Gastrocnemius medialis (tissue), 4 donors: ENCODE data around the gene SCMH1. TPM values are rescaled to one million over a fixed set of nuclear protein-coding genes. Genes with fewer than 3 reads are reported as not detected.

Source experiments
- ATAC-seq, 2 donors: fragments of 150-250 bp; one replicate each; pipeline ENCODE4 v1.9.1; 2016
- DNase-seq, 2 donors: peaks; one replicate each; pipeline ENCODE4 v3.0.0-alpha.2; 2019
- H3K27ac ChIP-seq, 4 donors: fragments of 200-600 bp; sonication (generic); 1 replicate in 1 of 4; 2 replicates in 3 of 4; pipeline ENCODE4 v1.5.1; 2016 to 2018; ENCODE audit warnings: mild to moderate bottlenecking in 2 of 4, moderate library complexity in 1 of 4
- H3K27me3 ChIP-seq, 3 donors: fragments of 200-600 bp; sonication (generic) in 2 of 3; 1 replicate in 1 of 3; 2 replicates in 2 of 3; pipeline versions ENCODE4 v1.5.1 to v1.6.0; 2016 to 2019; ENCODE audit warnings: mild to moderate bottlenecking in 1 of 3, moderate library complexity in 1 of 3
- H3K36me3 ChIP-seq, 2 donors: fragments of 200-600 bp; sonication (generic) in 1 of 2; one replicate each; pipeline ENCODE4 v1.5.1; 2017 to 2018
- H3K4me1 ChIP-seq, 2 donors: fragments of 200-600 bp; sonication (generic) in 1 of 2; one replicate each; pipeline ENCODE4 v1.5.1; 2016 to 2017; ENCODE audit warnings: mild to moderate bottlenecking in 2 of 2
- H3K4me3 ChIP-seq, 4 donors: fragments of 200-600 bp; sonication (generic) in 3 of 4; 1 replicate in 1 of 4; 2 replicates in 3 of 4; pipeline ENCODE4 v1.5.1; 2016 to 2019; ENCODE audit warnings: mild to moderate bottlenecking in 2 of 4
- H3K9me3 ChIP-seq, 3 donors: fragments of 200-600 bp; sonication (generic) in 2 of 3; 1 replicate in 1 of 3; 2 replicates in 2 of 3; pipeline ENCODE4 v1.5.1; 2016 to 2019
- POLR2A ChIP-seq, 2 donors: fragments of 450-650 bp; IDR thresholded peaks; one replicate each; pipeline ENCODE4 v1.6.1; 2017; ENCODE audit warnings: antibody characterized with exemption in 2 of 2, mild to moderate bottlenecking in 2 of 2, moderate library complexity in 2 of 2
- in situ Hi-C, 4 donors: fragments of 200-750 bp; cut with MboI; loops; one replicate each; pipeline versions ENCODE4 v1.15.0 to v1.8.0; 2017; ENCODE audit warnings: low sequenced_read_pairs in 4 of 4
- intact Hi-C: fragments of 100-400 bp; cut with DNase I; formaldehyde crosslinking; loops from one replicate; pipeline ENCODE4 v1.15.1; 2023; ENCODE audit warnings: low total_unique reads
- total RNA-seq, 4 donors: library from RNA; depleted of rRNA; stranded (reverse); fragments of >200 nt; gene quantifications; one replicate each; pipeline versions ENCODE4 v1.1.0 to v1.2.3, GENCODE V29; 2016
- TF ChIP-seq, protein P1 (sequence below), 5 experiments: fragments of 450-650 bp in 3 of 5; fragments of 200-600 bp in 2 of 5; sonication (generic) in 2 of 5; IDR thresholded peaks in 4 of 5; conservative IDR thresholded peaks in 1 of 5; 1 replicate in 4 of 5; 2 replicates in 1 of 5; pipeline ENCODE4 v1.5.1; 2016 to 2019; ENCODE audit warnings: antibody characterized with exemption in 5 of 5, mild to moderate bottlenecking in 3 of 5, moderate library complexity in 3 of 5

The SCMH1 gene
- total RNA-seq, 4 donors from 2014 or later: 17.1 to 29.4 (median 25.5) TPM

DNA sequence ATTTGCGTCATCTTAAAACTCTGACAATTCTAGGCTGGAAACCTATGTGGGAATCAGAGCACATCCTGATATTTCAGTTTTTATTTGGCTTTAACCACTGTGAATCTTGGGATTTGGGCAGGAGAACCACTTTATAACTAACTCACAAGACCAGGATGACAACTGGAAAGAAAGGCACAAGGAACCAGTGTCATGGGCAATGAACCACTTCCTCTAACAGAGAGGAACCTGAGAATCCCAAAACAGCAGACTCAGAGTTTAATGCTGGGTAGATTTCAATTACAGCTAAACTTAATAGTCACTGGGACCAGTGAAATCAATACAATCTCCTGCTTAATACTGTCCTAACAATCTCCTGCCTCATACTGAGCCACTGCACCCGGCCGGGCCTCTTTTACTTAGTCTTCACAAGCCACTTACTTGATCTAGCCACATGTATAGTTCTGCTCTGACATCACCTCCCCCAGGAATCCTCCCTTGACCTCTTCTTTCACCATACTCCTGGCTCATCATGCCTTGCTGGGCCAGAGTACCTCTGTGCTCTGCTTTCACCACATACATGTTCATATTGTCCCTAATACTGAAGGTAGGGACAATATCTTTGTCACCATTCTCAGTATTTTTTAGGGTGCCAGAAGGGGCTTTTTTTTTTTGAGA lies 200.4 kb downstream of the SCMH1 start:
- no peak overlapping the region for H3K4me3 ChIP-seq
- in situ Hi-C loops: loop anchor here in 1 of 4 donors (25.0 kb wide), 1 partner anchor 196 kb away; the partner anchor contains the start of gene SCMH1
- H3K36me3 ChIP-seq: peaks cover 0 to 32% of the 10 kb centered on the region in 2 donors
- DNase-seq: no peak
- no peak for ATAC-seq
- no peak overlapping the region for H3K27ac ChIP-seq
- intact Hi-C loops: no loop called here
- no peaks in the 10 kb centered on the region for H3K9me3 ChIP-seq
- no peak for TF ChIP-seq POLR2A (IDR thresholded peaks at IDR 0.05)
- TF ChIP-seq, protein P1, sequence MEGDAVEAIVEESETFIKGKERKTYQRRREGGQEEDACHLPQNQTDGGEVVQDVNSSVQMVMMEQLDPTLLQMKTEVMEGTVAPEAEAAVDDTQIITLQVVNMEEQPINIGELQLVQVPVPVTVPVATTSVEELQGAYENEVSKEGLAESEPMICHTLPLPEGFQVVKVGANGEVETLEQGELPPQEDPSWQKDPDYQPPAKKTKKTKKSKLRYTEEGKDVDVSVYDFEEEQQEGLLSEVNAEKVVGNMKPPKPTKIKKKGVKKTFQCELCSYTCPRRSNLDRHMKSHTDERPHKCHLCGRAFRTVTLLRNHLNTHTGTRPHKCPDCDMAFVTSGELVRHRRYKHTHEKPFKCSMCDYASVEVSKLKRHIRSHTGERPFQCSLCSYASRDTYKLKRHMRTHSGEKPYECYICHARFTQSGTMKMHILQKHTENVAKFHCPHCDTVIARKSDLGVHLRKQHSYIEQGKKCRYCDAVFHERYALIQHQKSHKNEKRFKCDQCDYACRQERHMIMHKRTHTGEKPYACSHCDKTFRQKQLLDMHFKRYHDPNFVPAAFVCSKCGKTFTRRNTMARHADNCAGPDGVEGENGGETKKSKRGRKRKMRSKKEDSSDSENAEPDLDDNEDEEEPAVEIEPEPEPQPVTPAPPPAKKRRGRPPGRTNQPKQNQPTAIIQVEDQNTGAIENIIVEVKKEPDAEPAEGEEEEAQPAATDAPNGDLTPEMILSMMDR (IDR thresholded peaks at IDR 0.05 in 4 of 5, conservative IDR thresholded peaks at IDR 0.05 in 1 of 5): no peak
- no peaks in the 10 kb centered on the region for H3K27me3 ChIP-seq
- H3K4me1 ChIP-seq: peaks cover 29 to 30% of the 10 kb centered on the region in 2 donors

GRCh38 chr1:41038110-41038509 lies 204.0 kb downstream of the SCMH1 start:
- no peaks in the 10 kb centered on the region for H3K27me3 ChIP-seq
- intact Hi-C loops (no loop called here), in situ Hi-C loops (loop anchor here in 1 of 4 donors (25.0 kb wide), 1 partner anchor 199 kb away; the partner anchor contains the start of gene SCMH1)
- H3K9me3 ChIP-seq: no peaks in the 10 kb centered on the region
- TF ChIP-seq, protein P1 (IDR thresholded peaks at IDR 0.05 in 4 of 5, conservative IDR thresholded peaks at IDR 0.05 in 1 of 5): no peak
- TF ChIP-seq POLR2A (IDR thresholded peaks at IDR 0.05): no peak
- peaks cover 0 to 42% of the 10 kb centered on the region in 2 donors for H3K36me3 ChIP-seq
- H3K4me3 ChIP-seq: no peak overlapping the region
- H3K4me1 ChIP-seq: no peaks in the 10 kb centered on the region
- H3K27ac ChIP-seq: no peak overlapping the region
- no peak for ATAC-seq
- no peak for DNase-seq

- TF ChIP-seq, protein P1 (IDR thresholded peaks at IDR 0.05 in 4 of 5, conservative IDR thresholded peaks at IDR 0.05 in 1 of 5): no peak
- no peak for TF ChIP-seq POLR2A (IDR thresholded peaks at IDR 0.05)
- H3K36me3 ChIP-seq: peaks cover 0 to 45% of the 10 kb centered on the region in 2 donors
- ATAC-seq: no peak
- no peaks in the 10 kb centered on the region for H3K9me3 ChIP-seq
- intact Hi-C loops: no loop called here
- H3K27me3 ChIP-seq: no peaks in the 10 kb centered on the region
- H3K4me3 ChIP-seq: no peak overlapping the region
- H3K27ac ChIP-seq: no peak overlapping the region
- no peaks in the 10 kb centered on the region for H3K4me1 ChIP-seq
- in situ Hi-C loops: loop anchor here in 1 of 4 donors (25.0 kb wide), 1 partner anchor 200 kb away; the partner anchor contains the start of gene SCMH1
- no peak for DNase-seq
Measured at GRCh38 chr1:41037116-41037903, 204.8 kb downstream of the SCMH1 start.

DNA sequence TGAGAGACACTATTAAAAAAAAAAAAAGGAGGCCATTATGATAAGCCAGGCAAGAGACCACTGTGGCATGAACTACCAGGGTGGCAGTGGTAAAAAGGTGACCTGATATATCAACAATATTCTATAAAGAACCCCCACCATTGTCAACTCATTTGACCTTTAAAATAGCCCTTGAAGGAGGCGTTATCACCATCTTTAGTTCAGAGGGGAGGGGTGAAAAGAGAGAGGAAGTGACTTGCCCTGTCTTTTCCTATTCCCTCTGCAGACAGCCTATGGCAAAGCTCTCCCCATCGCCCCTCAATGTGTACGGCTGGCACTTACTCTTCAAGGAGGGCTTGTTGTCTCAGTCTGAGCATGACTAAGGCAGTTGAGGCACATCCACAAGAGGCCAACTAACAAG lies 208.8 kb downstream of the SCMH1 start:
- H3K27me3 ChIP-seq: no peaks in the 10 kb centered on the region

More for the DNA sequence above, 208.8 kb downstream of the SCMH1 start:
- no peak for TF ChIP-seq POLR2A (IDR thresholded peaks at IDR 0.05)
- TF ChIP-seq, protein P1 (IDR thresholded peaks at IDR 0.05 in 4 of 5, conservative IDR thresholded peaks at IDR 0.05 in 1 of 5): no peak
- Histone ChIP-seq H3K36me3 (peaks cover 0 to 55% of the 10 kb centered on the region in 2 donors), H3K9me3 (no peaks in the 10 kb centered on the region), H3K4me1 (no peaks in the 10 kb centered on the region), H3K4me3 (no peak overlapping the region), H3K27ac (no peak overlapping the region)
- DNase-seq: no peak
- no peak for ATAC-seq
- intact Hi-C loops (no loop called here), in situ Hi-C loops (loop anchor here in 1 of 4 donors (25.0 kb wide), 1 partner anchor 204 kb away; the partner anchor contains the start of gene SCMH1)
